Effector memory CD4-positive, alpha-beta T cell (primary cell): ENCODE measurements around the gene PIP5K1A.
A peak's percentile ranks its signal among the peaks of the same experiment; 100 is the strongest.

ENCODE experiments used
- DNase-seq, 3 donors: peaks; one replicate each; pipeline ENCODE4 v3.0.0-alpha.2; 2020
- H3K27ac ChIP-seq: 2 replicates; pipeline ENCODE4 v1.7.0; 2013; ENCODE audit warnings: mild to moderate bottlenecking, low read length, moderate library complexity; ENCODE audit not compliant: insufficient read depth, poor library complexity, severe bottlenecking
- H3K27me3 ChIP-seq: replicated peaks from 2 replicates; pipeline ENCODE4 v1.7.0; 2013; ENCODE audit warnings: mild to moderate bottlenecking, low read length; ENCODE audit not compliant: insufficient read depth, control insufficient read depth, poor library complexity, severe bottlenecking
- H3K36me3 ChIP-seq: 2 replicates; pipeline ENCODE4 v1.7.0; 2013; ENCODE audit warnings: mild to moderate bottlenecking, low read length, moderate library complexity; ENCODE audit not compliant: control insufficient read depth, insufficient read depth
- H3K4me1 ChIP-seq: 2 replicates; pipeline ENCODE4 v1.7.0; 2013; ENCODE audit warnings: low read length, mild to moderate bottlenecking; ENCODE audit not compliant: control insufficient read depth, insufficient read depth, poor library complexity, severe bottlenecking
- H3K4me3 ChIP-seq: 2 replicates; pipeline ENCODE4 v1.7.0; 2013; ENCODE audit warnings: low read length, low read depth, mild to moderate bottlenecking; ENCODE audit not compliant: insufficient read depth, poor library complexity, severe bottlenecking
- H3K9me3 ChIP-seq: 2 replicates; pipeline ENCODE4 v1.7.0; 2013; ENCODE audit warnings: mild to moderate bottlenecking, low read length, moderate library complexity; ENCODE audit not compliant: control insufficient read depth

PIP5K1A gene

DNA sequence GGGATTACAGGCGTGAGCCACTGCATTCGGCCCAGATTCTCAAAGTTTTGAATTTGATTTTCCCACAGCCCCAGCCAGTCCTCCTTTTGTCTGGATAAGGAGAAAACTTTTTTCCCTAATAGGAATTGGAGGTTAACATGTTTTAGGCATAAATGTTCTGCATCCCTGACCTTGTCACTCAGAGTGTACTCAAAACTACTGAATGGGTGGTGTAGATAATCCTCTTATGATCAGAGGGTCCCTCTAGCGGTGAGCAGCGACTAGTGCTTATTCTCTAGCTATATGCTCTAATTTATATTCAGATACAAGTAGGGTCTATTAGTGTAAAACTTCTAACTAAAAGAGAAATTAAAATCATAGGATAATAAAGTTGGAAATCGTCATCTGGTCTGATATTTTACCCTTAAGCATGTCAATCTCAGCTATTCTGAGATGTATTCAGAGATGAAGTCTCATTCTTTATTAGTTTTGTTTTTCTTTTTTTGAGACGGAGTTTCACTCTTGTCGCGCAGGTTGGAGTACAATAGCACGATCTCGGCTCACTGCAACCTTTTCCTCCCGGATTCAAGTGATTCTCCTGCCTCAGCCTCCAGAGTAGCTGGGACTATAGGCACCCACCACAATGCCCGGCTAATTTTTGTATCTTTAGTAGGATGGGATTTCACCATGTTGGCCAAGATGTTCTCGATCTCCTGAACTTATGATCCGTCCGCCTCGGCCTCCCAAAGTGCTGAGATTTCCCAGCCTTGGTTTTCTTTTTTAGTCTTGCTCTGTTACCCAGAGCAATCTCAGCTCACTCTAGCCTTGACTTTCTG is 53.5 kb downstream of the PIP5K1A start:
- Histone ChIP-seq H3K27ac (no peak overlapping the region), H3K27me3 (no peaks in the 10 kb centered on the region), H3K4me1 (peaks cover 8% of the 10 kb centered on the region), H3K36me3 (peaks cover 16% of the 10 kb centered on the region), H3K4me3 (no peak overlapping the region), H3K9me3 (no peaks in the 10 kb centered on the region)
- DNase-seq = peak; percentile 7 to 45 (median 27)

- Histone ChIP-seq H3K4me1 (peaks cover 8% of the 10 kb centered on the region), H3K9me3 (no peaks in the 10 kb centered on the region), H3K36me3 (peaks cover 1% of the 10 kb centered on the region), H3K27me3 (no peaks in the 10 kb centered on the region), H3K27ac (peak within 1 kb of the TSS; percentile 68), H3K4me3 (peak within 1 kb of the TSS; percentile 73)
- DNase-seq = peak; percentile 88 to 89 (median 88)
Observed at GRCh38 chr1:151254217-151255213, 56.2 kb downstream of the PIP5K1A start, which contains the start of gene PSMD4. Gene PSMD4 (plus strand): TSS chr1:151254734. CDS start chr1:151254783, 49 bp downstream.

DNA sequence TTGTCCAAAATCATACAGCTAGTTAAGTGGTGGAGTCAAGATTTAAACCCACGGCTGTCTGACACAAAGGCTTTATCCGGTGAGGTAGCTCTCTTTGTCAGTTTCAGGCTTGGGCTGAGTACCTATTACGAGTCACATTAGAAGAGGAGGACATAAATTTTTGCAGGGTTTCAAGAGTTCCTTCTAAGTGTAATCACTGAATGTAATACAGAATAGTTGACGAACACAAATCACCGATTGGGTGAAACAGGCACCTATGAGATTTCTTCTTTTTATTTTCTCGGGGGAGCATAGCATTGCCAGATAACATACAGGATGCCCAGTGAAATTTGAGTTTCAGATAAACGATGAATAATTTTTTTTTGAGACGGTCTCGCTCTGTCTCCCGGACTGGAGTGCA is 57.0 kb downstream of the PIP5K1A start:
- Histone ChIP-seq H3K36me3 (no peaks in the 10 kb centered on the region), H3K27me3 (no peaks in the 10 kb centered on the region), H3K4me1 (peaks cover 8% of the 10 kb centered on the region), H3K4me3 (peak overlapping the region; percentile 73), H3K9me3 (no peaks in the 10 kb centered on the region), H3K27ac (peak overlapping the region; percentile 68)
- DNase-seq = no peak

DNA sequence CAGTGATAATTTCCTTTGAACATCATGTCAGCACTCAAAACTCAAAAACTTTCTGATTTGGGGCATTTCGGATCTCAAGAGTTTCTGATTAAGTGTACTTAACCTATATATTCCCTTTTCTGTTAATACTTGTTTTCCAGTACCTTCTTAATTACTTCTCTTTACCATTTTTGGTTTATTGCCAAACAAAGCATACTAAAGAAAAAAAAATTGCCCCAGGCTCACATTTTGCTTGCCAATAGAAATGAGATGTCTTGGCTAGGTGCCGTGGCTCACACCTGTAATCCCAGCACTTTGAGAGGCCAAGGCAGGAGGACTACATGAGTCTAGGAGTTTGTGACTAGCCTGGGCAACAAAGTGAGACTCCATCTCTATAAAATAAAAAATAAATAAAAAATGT is 61.0 kb downstream of the PIP5K1A start:
- H3K36me3 ChIP-seq = peaks cover 18% of the 10 kb centered on the region
- H3K4me3 ChIP-seq = no peak overlapping the region
- no peak for DNase-seq
- no peaks in the 10 kb centered on the region for H3K9me3 ChIP-seq
- H3K4me1 ChIP-seq = peaks cover 8% of the 10 kb centered on the region
- no peak overlapping the region for H3K27ac ChIP-seq
- no peaks in the 10 kb centered on the region for H3K27me3 ChIP-seq

GRCh38 chr1:151265446-151266236 is 67.3 kb downstream of the PIP5K1A start:
- Histone ChIP-seq H3K27me3 (no peaks in the 10 kb centered on the region), H3K36me3 (peaks cover 49% of the 10 kb centered on the region), H3K27ac (no peak overlapping the region)

GRCh38 chr1:151266315-151266714 is 68.0 kb downstream of the PIP5K1A start:
- Histone ChIP-seq H3K4me3 (no peak overlapping the region), H3K27ac (no peak overlapping the region), H3K36me3 (peaks cover 49% of the 10 kb centered on the region), H3K4me1 (no peaks in the 10 kb centered on the region), H3K9me3 (no peaks in the 10 kb centered on the region), H3K27me3 (no peaks in the 10 kb centered on the region)
- no peak for DNase-seq

More at GRCh38 chr1:151265446-151266236, 67.3 kb downstream of the PIP5K1A start:
- Histone ChIP-seq H3K9me3 (no peaks in the 10 kb centered on the region), H3K4me1 (no peaks in the 10 kb centered on the region), H3K4me3 (no peak overlapping the region)
- no peak for DNase-seq

DNA sequence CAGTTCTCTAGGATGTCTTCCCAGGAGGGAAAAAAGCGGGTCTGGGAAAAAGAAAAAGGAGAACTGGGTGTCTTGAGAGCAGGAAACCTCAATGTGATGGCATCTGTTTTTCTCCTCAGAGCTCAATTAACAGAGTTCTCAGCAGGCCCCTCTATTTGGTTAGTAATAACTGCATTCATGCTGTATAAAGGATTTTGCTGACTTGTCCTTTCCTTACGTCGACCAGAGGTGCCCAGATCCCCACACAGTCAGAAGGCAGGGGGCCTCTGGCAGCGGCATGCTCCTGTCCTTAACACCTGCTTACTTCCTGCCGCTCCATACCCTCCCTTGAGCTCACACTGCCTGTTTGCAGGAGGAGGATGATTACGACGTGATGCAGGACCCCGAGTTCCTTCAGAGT is 68.5 kb downstream of the PIP5K1A start:
- H3K9me3 ChIP-seq = no peaks in the 10 kb centered on the region
- H3K36me3 ChIP-seq = peaks cover 46% of the 10 kb centered on the region
- no peaks in the 10 kb centered on the region for H3K27me3 ChIP-seq
- no peak overlapping the region for H3K27ac ChIP-seq
- H3K4me1 ChIP-seq = no peaks in the 10 kb centered on the region
- DNase-seq = no peak
- H3K4me3 ChIP-seq = no peak overlapping the region

DNA sequence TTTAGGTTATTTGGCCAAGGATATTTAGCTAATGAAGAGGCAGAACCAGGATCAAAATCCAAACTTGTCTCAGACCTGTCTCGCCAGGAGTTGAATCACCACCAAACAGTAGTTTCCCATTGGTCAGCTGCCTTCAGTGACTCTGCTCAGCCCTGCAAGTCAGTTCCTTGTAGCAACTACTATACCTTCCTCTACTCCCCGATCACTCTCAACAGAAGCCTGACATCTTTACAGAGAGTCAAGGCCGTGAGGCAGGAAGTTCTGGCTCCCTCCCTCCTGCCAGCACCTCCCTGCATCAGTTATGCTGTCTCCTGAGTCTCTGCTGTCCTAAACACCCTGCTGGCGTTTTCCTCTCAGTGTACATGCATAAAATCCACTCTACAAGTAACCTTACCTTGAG is 69.4 kb downstream of the PIP5K1A start:
- Histone ChIP-seq H3K9me3 (no peaks in the 10 kb centered on the region), H3K4me1 (no peaks in the 10 kb centered on the region), H3K4me3 (no peak overlapping the region), H3K27me3 (no peaks in the 10 kb centered on the region), H3K27ac (no peak overlapping the region), H3K36me3 (peaks cover 37% of the 10 kb centered on the region)
- no peak for DNase-seq

- no peaks in the 10 kb centered on the region for H3K27me3 ChIP-seq
Observed at GRCh38 chr1:151273924-151274466, 75.6 kb downstream of the PIP5K1A start.

More at GRCh38 chr1:151273924-151274466, 75.6 kb downstream of the PIP5K1A start:
- Histone ChIP-seq H3K4me1 (no peaks in the 10 kb centered on the region), H3K4me3 (no peak overlapping the region), H3K27ac (no peak overlapping the region), H3K9me3 (no peaks in the 10 kb centered on the region), H3K36me3 (no peaks in the 10 kb centered on the region)
- no peak for DNase-seq
